HG02571 (cell line): ENCODE data around the gene TRIO.

Experiments
- ATAC-seq: cut with Tn5 transposase; IDR thresholded peaks from one replicate; pipeline ENCODE4 v1.9.1; 2021; ENCODE audit warnings: mild to moderate bottlenecking, moderate library complexity; ENCODE audit not compliant: unreplicated experiment

Gene TRIO

DNA sequence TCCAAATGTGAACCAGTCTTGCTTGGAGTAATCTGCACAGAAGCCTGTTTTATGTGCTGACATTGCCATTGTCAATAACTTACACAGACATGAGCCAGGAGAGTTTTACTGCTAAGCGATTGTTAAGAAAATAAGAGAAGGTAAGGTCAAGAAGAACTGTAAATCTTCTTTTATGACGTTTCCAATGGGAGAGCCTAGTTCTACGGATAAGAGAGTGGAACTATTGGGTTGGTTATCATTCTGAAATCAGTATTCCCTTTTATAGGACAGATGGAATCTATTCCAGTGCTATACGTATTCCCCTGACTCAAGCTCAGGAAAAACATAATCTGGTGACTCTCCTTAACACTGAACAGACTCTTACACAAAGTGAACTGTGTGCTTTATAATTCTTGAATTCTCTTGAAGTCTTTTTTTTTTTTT lies 300.5 kb downstream of the TRIO start:
- no peak for ATAC-seq

DNA sequence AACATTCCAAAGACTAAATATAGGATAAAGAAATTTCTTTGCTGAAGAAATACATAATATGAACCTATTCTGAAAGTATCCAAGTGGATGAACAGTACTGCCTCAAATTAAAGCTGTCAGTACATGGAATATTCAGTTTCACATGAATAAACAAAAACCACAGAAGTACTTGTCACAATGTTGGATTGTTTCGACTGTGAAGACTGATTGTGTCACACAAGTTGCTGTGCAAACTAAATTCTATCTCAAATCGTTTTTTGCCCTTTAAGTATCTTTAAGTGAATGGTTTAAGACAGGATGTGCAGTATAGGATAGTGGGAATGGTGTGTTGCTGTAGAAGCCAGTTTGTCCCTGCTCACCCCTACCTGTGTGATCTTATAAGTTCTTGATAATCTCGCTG lies 301.0 kb downstream of the TRIO start:
- no peak for ATAC-seq

DNA sequence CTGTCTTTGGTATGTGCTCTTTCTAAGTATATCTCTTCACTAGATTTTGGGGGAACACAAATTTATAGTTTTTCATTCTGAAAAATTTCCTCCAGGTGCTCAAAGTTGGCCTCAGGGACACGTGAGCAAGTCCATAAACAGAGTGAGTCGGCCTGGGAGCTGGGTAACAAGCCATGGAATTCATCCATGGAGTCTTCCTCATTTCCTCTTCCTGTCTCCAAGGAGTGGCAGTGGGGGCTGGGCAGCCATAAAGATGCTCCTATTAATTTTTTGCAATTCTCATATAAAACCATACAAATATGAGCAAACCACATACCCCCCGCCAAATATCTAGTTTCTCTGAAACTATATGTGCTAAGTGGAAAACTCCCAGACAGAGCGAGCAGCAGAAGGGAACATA lies 301.9 kb downstream of the TRIO start:
- ATAC-seq: no peak

- ATAC-seq: no peak
These were observed 302.6 kb downstream of the TRIO start for GRCh38 chr5:14445576-14446290.

DNA sequence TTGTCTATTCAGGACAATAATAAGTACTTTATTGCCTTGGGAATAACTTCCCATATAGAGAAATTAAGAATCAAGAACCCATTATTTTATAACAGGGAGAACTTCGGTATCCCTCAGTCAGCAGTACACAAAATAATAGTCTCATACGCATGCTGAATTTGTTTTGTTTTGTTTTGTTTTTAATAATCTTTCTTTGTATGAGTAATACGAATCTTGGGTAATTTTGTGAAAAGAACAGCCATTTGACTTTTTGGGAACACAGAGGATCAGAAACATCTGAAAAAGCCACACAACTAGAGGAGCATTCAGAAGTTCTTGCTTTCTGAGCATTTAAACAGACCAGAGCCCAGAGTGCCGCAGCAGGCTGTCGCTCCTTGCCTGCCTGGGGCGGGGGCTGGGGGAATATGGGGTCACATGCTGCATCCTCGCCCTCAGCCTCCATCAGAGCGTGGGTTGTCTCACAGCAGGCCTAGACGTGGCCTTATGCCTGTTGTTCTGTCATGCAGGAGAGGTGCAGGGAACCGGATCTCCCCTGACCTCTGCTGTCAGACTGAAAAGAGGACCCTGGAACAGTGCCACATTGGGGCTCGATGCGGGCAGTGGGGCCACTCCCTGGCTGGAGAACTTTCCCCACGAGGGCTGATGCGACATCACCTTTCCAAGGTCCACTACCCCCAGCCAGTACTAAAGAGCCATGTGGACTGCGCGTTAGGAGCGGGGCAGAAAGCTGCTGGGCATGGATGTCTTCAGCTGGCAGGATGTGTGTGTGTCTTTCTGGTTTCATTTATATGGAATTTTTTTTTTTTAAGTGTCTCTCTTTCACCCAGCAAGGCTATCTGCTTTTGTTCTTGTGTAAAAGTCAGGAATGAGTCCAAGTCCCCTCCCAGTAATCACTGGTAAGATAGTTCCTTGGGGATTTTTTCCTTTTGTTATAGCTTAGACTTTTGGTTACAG lies 305.1 kb downstream of the TRIO start:
- ATAC-seq: peak; percentile 69

- ATAC-seq: no peak
These were observed 306.0 kb downstream of the TRIO start for GRCh38 chr5:14449052-14449661.

- no peak for ATAC-seq
These were observed 306.9 kb downstream of the TRIO start for GRCh38 chr5:14450018-14450524.

GRCh38 chr5:14450742-14451141 lies 307.6 kb downstream of the TRIO start:
- ATAC-seq: no peak

DNA sequence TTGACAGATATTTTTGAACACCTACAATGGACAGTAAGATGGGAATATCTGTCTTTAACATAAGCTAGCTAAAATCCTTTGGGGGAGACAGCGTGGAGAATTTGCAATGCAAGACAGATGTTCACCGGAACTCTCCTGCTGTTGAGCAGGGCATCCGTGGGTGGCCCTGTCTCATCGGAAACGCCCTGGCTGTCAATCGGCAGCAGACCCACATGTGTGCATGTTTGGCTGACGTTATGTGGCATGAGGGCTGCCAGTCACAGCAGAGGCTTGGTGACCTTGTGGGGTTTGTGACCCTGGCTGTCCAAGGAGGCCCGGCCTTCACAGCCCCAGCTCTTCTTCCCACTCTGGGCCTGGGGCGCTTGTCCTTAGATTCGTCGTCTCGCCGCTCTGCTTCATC lies 308.7 kb downstream of the TRIO start:
- no peak for ATAC-seq

- ATAC-seq: no peak
These were observed 309.7 kb downstream of the TRIO start for GRCh38 chr5:14452685-14453454.

GRCh38 chr5:14453481-14453880 lies 310.3 kb downstream of the TRIO start:
- ATAC-seq: no peak

DNA sequence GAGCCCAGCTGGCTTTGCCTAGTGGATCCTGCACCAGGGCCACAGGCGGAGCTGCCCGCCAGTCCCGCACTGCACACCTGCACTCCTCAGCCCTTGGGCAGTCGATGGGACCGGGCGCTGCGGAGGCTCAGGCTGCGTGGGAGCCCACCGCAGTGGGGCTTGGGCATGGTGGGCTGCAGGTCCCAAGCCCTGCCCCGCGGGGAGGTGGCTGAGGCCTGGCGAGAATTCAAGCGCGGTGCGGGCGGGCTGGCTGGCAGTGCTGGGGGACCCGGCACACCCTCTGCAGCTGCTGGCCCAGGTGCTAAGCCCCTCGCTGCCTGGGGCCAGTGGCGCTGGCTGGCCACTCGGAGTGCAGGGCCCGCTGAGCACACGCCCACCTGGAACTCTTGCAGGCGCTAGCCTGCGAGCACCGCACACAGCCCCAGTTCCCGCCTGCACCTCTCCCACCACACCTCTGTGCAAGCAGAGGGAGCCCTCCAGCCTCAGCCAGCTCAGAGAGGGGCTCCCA lies 312.7 kb downstream of the TRIO start:
- ATAC-seq: no peak

- no peak for ATAC-seq
These were observed 314.3 kb downstream of the TRIO start for GRCh38 chr5:14457476-14457875.

- ATAC-seq: no peak
These were observed 315.3 kb downstream of the TRIO start for GRCh38 chr5:14458414-14458813.

DNA sequence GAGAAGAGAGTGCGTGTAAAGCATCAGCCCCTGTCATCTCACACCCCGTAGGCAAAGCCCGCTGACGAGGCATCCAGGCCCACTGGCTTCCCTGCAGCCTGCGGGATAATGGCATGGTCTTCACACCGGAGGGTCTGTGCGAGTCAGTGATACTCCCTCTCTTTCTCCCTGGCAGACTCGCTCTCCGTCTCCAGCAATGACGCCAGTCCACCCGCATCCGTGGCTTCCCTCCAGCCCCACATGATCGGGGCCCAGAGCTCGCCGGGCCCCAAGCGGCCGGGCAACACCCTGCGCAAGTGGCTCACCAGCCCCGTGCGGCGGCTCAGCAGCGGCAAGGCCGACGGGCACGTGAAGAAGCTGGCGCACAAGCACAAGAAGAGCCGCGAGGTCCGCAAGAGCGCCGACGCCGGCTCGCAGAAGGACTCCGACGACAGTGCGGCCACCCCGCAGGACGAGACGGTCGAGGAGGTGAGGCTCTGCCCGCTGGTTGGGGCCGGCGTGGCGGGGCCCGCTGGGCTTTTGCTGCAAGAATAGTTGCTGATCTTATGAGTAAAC lies 317.8 kb downstream of the TRIO start:
- ATAC-seq: no peak

- no peak for ATAC-seq
These were observed 319.5 kb downstream of the TRIO start for GRCh38 chr5:14462681-14463080.

DNA sequence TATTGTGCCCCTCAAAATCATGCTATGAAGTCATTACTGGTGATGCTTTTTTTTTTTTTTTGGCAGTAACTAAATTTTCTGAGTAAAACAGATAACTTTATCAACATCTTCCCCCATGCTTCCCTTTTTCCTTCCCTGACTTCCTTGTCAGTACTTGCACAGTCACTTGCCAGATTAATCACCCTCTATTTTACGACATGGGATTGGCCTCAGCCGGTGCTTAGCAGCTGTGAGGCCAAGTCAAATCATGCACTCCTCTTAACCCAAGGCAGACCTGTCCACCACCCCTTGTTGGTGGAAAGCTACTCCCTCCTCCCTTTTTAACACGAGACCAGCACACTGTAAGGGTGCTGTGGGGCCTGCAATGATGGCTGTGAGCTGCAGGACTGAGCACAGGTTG lies 320.5 kb downstream of the TRIO start:
- ATAC-seq: no peak

GRCh38 chr5:14464096-14464495 lies 321.0 kb downstream of the TRIO start:
- ATAC-seq: no peak

DNA sequence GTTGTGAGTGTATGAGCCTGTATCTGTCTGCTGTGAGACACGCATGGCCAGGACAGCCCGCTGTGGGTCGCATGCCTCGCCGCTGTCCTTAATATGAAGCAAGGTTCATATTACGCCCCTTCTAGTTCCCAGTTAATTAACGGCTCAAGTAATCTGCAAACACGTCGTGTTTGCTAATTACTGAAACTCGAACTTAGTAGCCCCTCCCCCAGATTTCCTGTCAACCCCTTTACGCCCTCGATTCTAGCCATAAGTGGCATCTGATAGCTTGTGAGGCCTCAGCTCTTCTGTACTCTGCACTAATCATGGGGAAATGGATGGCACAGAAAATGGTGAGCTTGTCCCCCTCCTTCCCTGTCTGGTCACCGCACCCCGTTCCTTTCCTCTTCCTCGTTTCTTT lies 321.5 kb downstream of the TRIO start:
- ATAC-seq: no peak

DNA sequence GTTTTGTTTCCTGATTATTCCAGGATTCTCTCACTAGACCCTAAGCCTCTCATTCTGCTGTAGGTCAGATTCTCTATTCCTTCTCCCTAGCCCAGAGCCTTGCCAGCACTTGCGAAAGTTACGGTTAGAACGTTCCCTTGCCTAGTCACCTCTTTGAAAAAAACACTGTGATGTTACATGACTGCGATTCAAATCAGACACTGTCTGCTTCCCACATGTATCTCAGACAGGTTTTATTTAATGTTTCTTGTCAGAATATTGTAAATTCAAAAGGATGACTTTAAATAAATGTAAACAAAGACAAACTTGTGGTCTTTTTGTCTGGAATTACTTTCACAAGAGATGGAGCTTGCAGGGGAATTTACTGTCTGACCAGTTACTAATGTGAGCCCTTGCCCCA lies 322.0 kb downstream of the TRIO start:
- no peak for ATAC-seq
